ENCODE measurements around the gene GABARAP.

GRCh38 chr17:7228920-7229319, 13.3 kb downstream of the GABARAP start:
- TF ChIP-seq REST (IDR thresholded peaks at IDR 0.05; ENCODE audit: low read depth) (no peak), USF1 (IDR thresholded peaks at IDR 0.05) (no peak), EP300 (IDR thresholded peaks at IDR 0.05; ENCODE audit: borderline replicate concordance) (no peak), YY1 (IDR thresholded peaks at IDR 0.05; ENCODE audit: low read depth) (no peak)

Data from Ishikawa (cell line).